22Rv1 (cell line): Measurements from ENCODE around the gene ATP1B3.

ENCODE experiments used
- ZFX ChIP-seq: fragments of 450-650 bp; IDR thresholded peaks from 2 replicates; pipeline ENCODE4 v1.6.1; 2017; ENCODE audit warnings: antibody characterized with exemption, borderline replicate concordance
- TF ChIP-seq, protein P1 (sequence below): fragments of 450-650 bp; IDR thresholded peaks from 2 replicates; pipeline ENCODE4 v1.5.1; 2017; ENCODE audit warnings: mild to moderate bottlenecking

DNA sequence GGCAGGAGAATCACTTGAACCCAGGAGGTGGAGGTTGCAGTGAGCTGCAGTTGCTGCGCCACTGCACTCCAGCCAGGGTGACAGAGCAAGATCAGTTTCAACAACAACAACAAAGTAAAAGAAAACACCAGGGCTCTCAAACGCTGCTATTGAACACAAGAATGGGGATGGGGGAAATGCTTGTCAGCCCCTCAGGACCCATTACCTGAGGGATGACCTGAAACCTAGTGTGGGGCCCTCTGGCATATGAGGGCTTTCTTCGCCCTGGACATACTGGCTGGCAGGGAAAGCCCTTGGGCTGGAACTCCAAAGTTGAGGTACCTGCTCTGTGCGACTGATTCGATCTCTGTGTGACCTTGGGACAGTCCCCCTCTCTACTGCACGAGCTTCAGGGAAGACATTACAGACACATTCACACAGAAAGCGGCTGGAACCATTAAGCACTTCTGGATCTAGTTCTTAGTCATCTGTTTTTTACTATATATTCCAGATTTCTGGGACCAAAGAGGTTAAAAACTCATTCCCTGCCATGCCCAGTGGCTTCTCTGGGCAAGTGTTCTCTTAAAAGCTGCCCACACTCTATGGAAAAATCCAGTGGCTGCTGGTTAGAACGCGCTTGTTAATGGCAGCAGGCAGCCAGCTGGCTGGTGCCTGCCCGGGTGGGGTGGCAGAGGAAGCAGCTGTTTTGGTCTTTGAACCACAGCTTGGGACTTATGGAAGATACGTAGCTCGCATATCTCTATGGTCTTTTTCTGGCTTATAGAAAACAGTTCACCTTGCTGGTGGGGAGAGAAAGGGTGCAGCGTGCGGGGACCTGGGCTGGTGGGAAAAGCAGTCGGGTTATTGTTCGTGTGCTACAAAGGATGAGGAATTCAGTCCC is 57.2 kb downstream of the ATP1B3 start:
- TF ChIP-seq, protein P1, sequence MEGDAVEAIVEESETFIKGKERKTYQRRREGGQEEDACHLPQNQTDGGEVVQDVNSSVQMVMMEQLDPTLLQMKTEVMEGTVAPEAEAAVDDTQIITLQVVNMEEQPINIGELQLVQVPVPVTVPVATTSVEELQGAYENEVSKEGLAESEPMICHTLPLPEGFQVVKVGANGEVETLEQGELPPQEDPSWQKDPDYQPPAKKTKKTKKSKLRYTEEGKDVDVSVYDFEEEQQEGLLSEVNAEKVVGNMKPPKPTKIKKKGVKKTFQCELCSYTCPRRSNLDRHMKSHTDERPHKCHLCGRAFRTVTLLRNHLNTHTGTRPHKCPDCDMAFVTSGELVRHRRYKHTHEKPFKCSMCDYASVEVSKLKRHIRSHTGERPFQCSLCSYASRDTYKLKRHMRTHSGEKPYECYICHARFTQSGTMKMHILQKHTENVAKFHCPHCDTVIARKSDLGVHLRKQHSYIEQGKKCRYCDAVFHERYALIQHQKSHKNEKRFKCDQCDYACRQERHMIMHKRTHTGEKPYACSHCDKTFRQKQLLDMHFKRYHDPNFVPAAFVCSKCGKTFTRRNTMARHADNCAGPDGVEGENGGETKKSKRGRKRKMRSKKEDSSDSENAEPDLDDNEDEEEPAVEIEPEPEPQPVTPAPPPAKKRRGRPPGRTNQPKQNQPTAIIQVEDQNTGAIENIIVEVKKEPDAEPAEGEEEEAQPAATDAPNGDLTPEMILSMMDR, result no peak
- TF ChIP-seq ZFX, result no peak
